Measurements from ENCODE around the gene IFNL3. TPM values are rescaled to one million over a fixed set of nuclear protein-coding genes. Genes with fewer than 3 reads are reported as not detected.
"Not testable (repeated sequence)": the region's sequence is repeated elsewhere in the genome, so short reads cannot be mapped to it uniquely, and the experiment has no call there.

IFNL3 gene
- total RNA-seq, 4 donors from 2014 or later: not detected

DNA sequence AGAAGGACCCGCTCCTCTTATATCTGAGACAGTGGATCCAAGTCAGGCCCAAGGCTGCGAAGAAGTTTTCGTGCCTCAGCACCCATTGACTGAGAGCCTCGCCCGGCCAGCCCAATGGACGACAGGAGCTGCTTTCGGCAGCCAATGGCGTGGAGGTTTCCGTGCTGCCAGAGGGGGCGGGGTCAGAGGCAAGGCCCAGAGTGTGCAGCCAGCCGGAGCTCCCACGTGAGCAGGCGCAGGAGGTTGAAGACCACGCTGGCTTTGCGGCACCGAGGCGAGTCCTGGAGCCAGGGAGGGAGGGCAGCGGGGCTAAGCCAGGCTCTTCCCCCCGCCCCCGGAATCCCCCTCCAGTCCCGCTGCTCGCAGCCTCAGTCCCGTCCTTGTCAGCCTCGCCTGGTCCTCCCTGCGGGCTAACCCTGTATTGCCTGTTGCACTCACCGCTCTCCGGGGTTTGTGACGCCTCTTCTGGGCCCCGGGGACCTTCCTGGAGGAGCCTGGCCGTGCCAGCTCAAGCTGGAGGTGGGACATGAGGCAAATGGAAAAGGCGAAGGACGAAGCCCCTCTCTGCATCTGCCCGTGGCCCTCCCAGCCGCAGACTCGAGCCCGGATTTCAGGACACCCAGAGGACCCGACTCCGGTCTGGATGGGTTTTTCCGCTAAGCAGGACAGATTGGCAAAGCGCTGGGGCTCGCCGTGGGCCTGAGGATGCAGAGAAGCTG is 2.3 kb upstream of the IFNL3 start:
- H3K9me3 ChIP-seq: no peaks in the 10 kb centered on the region
- ATAC-seq (no peak), DNase-seq (no peak)
- no peak overlapping the region for H3K27ac ChIP-seq
- TF ChIP-seq POLR2A (IDR thresholded peaks at IDR 0.05) (no peak), CTCF (IDR thresholded peaks at IDR 0.05 in 4 of 5, conservative IDR thresholded peaks at IDR 0.05 in 1 of 5) (no peak)
- peaks cover 32 to 35% (median 35%) of the 10 kb centered on the region in 3 donors for H3K27me3 ChIP-seq
- intact Hi-C loops (cut with DNase I; ENCODE audit: low total_unique reads): no loop called here
- in situ Hi-C loops (cut with MboI; ENCODE audit: low sequenced_read_pairs in 4 of 4): no loop called here
- no peaks in the 10 kb centered on the region for H3K4me1 ChIP-seq
- no peak overlapping the region for H3K4me3 ChIP-seq
- no peaks in the 10 kb centered on the region for H3K36me3 ChIP-seq

DNA sequence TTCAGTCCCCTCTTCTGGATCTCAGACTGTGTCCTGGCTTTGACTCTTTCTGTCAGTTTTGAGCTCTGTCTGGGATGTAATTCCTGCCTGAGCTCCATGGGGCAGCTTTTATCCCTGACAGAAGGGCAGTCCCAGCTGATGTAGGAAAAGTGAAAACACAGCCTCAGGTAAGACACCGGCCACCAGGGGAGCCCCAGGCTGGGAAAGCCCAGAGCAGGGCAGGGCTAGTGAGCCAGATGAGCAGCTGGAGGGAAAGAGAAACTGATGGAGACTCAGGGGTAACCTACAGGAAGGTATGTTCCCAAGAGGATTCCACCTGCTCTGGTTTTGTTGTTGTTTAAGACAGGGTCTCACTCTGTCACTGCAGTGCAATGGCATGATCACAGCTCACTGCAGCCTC is 360 bp upstream of the IFNL3 start:
- in situ Hi-C loops (cut with MboI; ENCODE audit: low sequenced_read_pairs in 4 of 4); H3K27ac ChIP-seq; H3K36me3 ChIP-seq; H3K4me1 ChIP-seq; H3K4me3 ChIP-seq; ATAC-seq; DNase-seq; H3K9me3 ChIP-seq; intact Hi-C loops (cut with DNase I; ENCODE audit: low total_unique reads): not testable (repeated sequence)
- H3K27me3 ChIP-seq: peaks cover 28 to 33% (median 30%) of the 10 kb centered on the region in 3 donors

DNA sequence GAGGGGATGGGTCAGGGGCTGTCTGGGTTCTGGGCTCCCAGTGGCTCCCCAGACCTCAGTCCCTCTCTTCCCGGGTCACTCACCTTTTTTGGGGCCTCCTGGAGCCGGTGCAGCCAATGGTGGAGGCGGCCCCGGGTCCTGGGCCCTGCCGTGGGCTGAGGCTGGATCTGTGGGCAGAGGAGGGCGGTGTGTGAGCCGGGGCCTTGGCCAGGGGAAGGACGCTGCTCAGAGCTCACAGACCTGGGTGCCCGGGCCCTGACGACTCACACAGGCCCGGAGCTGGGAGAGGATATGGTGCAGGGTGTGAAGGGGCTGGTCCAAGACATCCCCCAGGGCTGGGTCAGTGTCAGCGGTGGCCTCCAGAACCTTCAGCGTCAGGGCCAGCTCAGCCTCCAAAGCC is 1.1 kb downstream of the IFNL3 start:
- H3K27me3 ChIP-seq: peaks cover 19 to 22% (median 19%) of the 10 kb centered on the region in 3 donors
- intact Hi-C loops (cut with DNase I; ENCODE audit: low total_unique reads); ATAC-seq; H3K9me3 ChIP-seq; H3K4me3 ChIP-seq; in situ Hi-C loops (cut with MboI; ENCODE audit: low sequenced_read_pairs in 4 of 4); H3K36me3 ChIP-seq; H3K4me1 ChIP-seq; H3K27ac ChIP-seq; DNase-seq: not testable (repeated sequence)

DNA sequence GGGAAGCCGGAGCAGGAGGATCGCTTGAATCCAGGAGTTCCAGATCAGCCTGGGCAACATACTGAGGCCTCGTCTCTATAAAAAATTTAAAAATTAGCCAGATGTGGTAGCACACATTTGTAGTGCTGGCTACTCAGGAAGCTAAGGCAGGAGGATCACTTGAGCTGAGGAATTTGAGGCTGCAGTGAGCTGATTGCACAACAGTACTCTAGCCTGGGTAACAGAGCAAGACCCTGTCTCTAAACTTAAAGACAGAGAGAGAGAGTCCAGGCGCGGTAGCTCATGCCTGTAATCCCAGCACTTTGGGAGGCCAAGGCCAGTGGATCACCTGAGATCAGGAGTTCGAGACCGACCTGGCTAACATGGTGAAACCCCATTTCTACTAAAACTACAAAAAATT is 4.4 kb downstream of the IFNL3 start:
- no peak for TF ChIP-seq POLR2A (IDR thresholded peaks at IDR 0.05)
- no peak for TF ChIP-seq CTCF (IDR thresholded peaks at IDR 0.05 in 4 of 5, conservative IDR thresholded peaks at IDR 0.05 in 1 of 5)
- Histone ChIP-seq H3K27me3 (peaks cover 5 to 8% (median 7%) of the 10 kb centered on the region in 3 donors), H3K36me3 (no peaks in the 10 kb centered on the region), H3K4me3 (no peak overlapping the region), H3K4me1 (no peaks in the 10 kb centered on the region), H3K9me3 (no peaks in the 10 kb centered on the region), H3K27ac (no peak overlapping the region)
- DNase-seq: no peak
- intact Hi-C loops (cut with DNase I; ENCODE audit: low total_unique reads) (no loop called here), in situ Hi-C loops (cut with MboI; ENCODE audit: low sequenced_read_pairs in 4 of 4) (no loop called here)
- no peak for ATAC-seq

DNA sequence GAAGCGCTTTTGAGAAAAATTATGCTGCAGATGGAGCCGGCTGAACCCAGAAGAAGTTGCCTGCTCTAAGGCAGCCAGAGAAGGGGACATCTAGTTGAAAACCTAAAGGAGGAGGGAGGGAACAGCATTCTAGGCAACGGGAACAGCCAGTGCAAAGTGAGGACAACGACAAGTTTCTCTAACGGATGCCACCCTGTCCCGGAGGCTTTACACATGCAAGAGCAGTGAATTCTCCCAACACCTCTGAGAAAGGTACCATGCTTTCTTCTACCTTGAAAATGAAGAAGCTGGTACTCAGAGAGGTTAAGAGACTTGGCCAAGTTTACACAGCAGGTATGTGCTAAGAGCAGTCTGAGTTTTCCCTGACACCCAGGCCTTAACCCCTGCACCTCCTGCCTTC is 5.9 kb downstream of the IFNL3 start:
- no peaks in the 10 kb centered on the region for H3K9me3 ChIP-seq
- peaks cover 5 to 7% (median 7%) of the 10 kb centered on the region in 3 donors for H3K27me3 ChIP-seq
- ATAC-seq (no peak), DNase-seq (no peak)
- intact Hi-C loops (cut with DNase I; ENCODE audit: low total_unique reads) (no loop called here), in situ Hi-C loops (cut with MboI; ENCODE audit: low sequenced_read_pairs in 4 of 4) (no loop called here)
- H3K36me3 ChIP-seq: no peaks in the 10 kb centered on the region
- no peak overlapping the region for H3K27ac ChIP-seq
- no peak overlapping the region for H3K4me3 ChIP-seq
- TF ChIP-seq CTCF (IDR thresholded peaks at IDR 0.05 in 4 of 5, conservative IDR thresholded peaks at IDR 0.05 in 1 of 5): no peak
- no peak for TF ChIP-seq POLR2A (IDR thresholded peaks at IDR 0.05)
- H3K4me1 ChIP-seq: no peaks in the 10 kb centered on the region

- Histone ChIP-seq H3K9me3 (no peaks in the 10 kb centered on the region), H3K4me3 (no peak overlapping the region)
- ATAC-seq: no peak
Observed at GRCh38 chr19:39238209-39238608, 6.6 kb downstream of the IFNL3 start.

More at GRCh38 chr19:39238209-39238608, 6.6 kb downstream of the IFNL3 start:
- TF ChIP-seq POLR2A (IDR thresholded peaks at IDR 0.05) (no peak), CTCF (IDR thresholded peaks at IDR 0.05 in 4 of 5, conservative IDR thresholded peaks at IDR 0.05 in 1 of 5) (no peak)
- intact Hi-C loops (cut with DNase I; ENCODE audit: low total_unique reads): no loop called here
- Histone ChIP-seq H3K27me3 (peaks cover 5 to 13% (median 7%) of the 10 kb centered on the region in 3 donors), H3K36me3 (no peaks in the 10 kb centered on the region), H3K4me1 (no peaks in the 10 kb centered on the region), H3K27ac (no peak overlapping the region)
- DNase-seq: no peak
- in situ Hi-C loops (cut with MboI; ENCODE audit: low sequenced_read_pairs in 4 of 4): no loop called here

All from gastrocnemius medialis (tissue), 4 donors.